HL-60/S4 treated with retinoic acid at 250 ng/mL for 4 days and 3 days (cell line): Measurements from ENCODE around the gene SLC25A38.
"Not testable (repeated sequence)": the region's sequence is repeated elsewhere in the genome, so short reads cannot be mapped to it uniquely, and the experiment has no call there.

Source experiments
- in situ Hi-C: fragments of 300-500 bp; cut with MboI; formaldehyde crosslinking; loops from 2 replicates; pipeline ENCODE4 v1.7.0; 2022; ENCODE audit warnings: low sequenced_read_pairs

The SLC25A38 gene, protein sequence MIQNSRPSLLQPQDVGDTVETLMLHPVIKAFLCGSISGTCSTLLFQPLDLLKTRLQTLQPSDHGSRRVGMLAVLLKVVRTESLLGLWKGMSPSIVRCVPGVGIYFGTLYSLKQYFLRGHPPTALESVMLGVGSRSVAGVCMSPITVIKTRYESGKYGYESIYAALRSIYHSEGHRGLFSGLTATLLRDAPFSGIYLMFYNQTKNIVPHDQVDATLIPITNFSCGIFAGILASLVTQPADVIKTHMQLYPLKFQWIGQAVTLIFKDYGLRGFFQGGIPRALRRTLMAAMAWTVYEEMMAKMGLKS

GRCh38 chr3:39383045-39383880 lies at the start of gene SLC25A38:
SLC25A38 (plus strand) TSS chr3:39383370; CDS start chr3:39383725, 355 bp downstream.
- in situ Hi-C loops: loop anchor here (25.0 kb wide), 1 partner anchor 196 kb away; the partner anchor contains the start of gene XIRP1

GRCh38 chr3:39333607-39334006 lies 49.6 kb upstream of the SLC25A38 start:
- in situ Hi-C loops: no loop called here

DNA sequence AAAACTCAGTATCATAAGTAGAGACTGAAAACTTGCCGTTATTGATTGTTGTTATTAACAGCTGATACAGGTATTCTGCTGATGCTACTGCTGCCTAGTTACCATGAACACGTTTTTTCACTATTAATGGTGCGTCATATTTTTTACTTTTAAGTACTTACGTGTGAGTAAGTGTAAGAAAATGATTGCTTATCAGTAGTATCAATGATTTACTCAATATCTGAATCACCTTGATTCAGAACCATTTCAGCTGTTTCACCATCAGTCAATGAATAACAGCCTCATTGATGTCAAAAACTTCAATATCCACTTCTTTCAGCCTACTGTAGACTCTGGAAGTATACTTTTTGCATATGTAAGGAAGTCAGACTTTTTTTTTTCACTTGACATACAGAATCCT lies 49.0 kb upstream of the SLC25A38 start:
- in situ Hi-C loops: no loop called here

- in situ Hi-C loops: no loop called here
Measured at GRCh38 chr3:39338201-39338600, 45.0 kb upstream of the SLC25A38 start.

DNA sequence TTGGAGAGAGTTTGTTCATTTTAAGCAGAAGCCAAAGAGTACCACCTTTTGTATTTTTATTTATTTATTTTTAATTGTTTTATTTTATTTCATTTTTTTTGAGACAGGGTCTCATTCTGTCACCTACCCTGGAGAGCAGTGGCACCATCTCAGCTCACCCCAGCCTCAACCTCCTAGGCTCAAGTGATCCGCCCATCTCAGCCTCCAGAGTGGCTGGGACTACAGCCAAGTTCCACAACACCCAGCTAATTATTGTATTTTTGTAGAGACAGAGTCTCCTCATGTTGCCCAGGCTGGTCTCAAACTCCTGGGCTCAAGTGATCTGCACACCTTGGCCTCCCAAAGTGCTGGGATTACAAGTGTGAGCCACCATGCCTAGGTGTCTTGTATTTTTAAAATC lies 44.1 kb upstream of the SLC25A38 start:
- in situ Hi-C loops: no loop called here

DNA sequence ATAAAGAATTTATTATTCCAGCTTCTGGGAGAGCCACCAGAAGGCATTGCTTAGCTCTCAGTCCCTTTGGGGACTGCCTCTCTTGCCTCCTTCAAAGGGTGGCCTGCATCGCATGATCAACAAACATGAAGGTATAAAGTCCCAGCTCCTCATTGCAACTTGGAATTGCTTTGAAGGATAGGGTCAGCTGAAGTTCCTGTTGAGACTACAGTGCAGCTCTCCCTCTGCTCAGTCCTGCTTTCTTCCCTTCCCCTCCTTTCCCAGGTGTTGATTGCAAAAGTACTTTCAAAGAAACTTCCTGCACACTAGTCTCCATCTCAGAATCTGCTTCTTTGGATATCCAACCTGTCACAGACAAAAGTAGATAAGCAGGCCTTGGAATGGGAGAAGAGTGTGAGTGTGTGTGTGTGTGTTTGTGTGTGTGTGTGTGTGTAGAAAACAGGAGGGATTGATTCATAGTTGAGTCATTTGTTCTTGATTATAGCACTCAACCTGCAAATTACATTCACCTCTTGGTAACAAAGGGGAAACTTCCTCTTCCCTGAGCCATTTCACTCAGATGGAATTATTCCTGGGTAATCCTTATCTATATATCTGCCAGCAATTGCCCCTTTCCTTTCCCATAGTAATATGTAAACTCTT lies 40.0 kb upstream of the SLC25A38 start:
- in situ Hi-C loops: no loop called here

GRCh38 chr3:39343760-39344159 lies 39.4 kb upstream of the SLC25A38 start:
- in situ Hi-C loops: no loop called here

- in situ Hi-C loops: no loop called here
Measured at GRCh38 chr3:39344746-39345344, 38.3 kb upstream of the SLC25A38 start.

DNA sequence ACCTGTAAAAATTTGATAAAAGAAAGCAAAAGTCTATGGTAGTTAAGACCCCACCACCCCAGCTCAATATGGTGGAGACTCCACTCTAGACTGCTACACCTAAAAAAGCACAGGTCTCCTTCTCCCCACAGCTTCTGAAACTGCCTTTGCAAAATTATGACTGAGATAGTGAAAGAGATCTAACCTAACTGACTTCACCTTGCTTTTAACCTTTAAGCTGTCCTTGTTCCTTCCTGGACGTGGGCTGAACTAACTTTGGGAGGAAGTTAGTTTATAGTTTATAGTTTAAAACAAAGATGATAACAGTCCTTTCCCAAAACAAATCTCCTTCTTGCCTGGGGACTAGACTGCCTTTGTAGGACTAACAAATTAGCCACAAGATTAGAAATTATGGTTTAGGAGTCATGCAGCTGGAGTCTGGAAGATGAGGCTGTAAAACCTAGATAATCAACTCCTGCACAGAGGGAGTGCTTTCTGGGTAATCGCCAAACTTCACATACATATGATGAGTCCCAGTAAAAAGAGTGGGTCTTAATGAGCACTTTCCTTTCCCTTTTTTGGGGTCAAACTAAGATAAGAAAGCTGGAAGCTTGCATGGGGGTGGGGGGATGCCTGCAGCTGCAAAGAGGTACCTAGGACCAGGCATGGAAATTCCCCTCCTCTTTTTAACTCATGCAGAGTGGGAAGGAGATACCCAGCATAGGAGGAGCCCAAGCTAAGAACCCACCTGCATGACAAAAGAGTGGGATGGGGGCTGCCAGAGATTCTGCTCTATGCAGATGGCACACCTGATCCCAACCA lies 36.2 kb upstream of the SLC25A38 start:
- in situ Hi-C loops: no loop called here

- in situ Hi-C loops: no loop called here
Measured at GRCh38 chr3:39347586-39347876, 35.6 kb upstream of the SLC25A38 start.

DNA sequence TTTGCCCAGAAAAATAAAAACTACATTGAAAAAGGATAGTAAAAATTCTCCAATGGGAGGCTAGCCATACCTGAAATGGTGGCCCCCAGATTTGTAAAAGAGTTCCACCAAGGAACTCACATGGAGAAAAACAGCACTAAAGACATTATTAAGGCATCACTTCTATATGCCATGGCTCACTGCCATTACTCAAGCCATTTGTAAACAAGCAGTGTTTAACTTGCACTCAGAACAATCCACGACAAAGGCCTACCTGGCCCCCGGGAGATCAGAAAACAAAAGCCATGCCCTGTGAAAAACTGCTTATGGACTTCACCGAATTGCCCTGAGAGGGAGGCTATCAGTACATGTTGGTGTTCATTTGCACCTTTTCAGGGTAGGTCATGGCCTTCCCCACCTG lies 34.1 kb upstream of the SLC25A38 start:
- in situ Hi-C loops: no loop called here

- in situ Hi-C loops: no loop called here
Measured at GRCh38 chr3:39350714-39351113, 32.5 kb upstream of the SLC25A38 start.

DNA sequence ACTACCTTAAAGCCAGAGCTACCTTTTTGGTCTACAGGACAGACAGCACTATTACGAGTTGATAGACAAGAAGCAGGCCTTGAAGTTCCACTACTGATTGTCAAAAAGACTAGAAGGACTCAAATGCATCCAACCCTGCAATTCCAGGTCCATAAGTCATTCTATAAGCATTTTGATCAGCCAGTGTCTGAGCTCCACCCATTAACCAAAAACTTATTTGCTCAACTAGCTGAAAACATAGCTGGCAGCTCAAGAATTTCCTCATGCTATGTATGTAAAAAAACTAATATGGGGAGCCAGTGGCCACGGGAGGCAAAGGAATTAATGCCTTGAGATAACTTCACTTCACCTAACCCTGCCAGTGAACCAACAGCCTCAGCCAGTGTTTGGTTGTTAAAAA lies 32.0 kb upstream of the SLC25A38 start:
- in situ Hi-C loops: not testable (repeated sequence)

DNA sequence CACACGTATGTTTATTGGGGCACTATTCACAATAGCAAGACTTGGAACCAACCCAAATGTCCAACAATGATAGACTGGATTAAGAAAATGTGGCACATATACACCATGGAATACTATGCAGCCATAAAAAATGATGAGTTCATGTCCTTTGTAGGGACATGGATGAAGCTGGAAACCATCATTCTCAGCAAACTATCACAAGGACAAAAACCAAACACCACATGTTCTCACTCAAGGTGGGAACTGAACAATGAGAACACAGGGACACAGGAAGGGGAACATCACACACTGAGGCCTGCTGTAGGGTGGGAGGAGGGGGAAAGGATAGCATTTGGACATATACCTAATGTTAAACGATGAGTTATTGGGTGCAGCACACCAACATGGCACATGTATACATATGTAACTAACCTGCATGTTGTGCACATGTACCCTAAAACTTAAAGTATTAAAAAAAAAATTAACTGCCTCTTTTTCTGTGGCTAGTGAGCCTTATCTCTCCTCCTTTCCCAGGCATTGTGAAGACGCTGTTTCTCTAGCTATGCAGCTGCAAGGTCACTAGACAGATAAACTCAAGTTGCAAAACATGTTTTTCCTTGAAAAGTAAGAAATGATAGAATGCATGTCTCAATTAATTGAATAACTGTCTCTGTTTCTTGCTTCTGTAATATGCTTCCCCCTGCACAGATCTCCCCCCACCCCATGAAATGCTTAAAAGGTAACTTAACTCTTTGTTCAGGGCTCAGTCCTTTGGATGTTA lies 29.8 kb upstream of the SLC25A38 start:
- in situ Hi-C loops: not testable (repeated sequence)

- in situ Hi-C loops: no loop called here
Measured at GRCh38 chr3:39358333-39358732, 24.8 kb upstream of the SLC25A38 start.

- in situ Hi-C loops: no loop called here
Measured at GRCh38 chr3:39361252-39361927, 21.8 kb upstream of the SLC25A38 start.

DNA sequence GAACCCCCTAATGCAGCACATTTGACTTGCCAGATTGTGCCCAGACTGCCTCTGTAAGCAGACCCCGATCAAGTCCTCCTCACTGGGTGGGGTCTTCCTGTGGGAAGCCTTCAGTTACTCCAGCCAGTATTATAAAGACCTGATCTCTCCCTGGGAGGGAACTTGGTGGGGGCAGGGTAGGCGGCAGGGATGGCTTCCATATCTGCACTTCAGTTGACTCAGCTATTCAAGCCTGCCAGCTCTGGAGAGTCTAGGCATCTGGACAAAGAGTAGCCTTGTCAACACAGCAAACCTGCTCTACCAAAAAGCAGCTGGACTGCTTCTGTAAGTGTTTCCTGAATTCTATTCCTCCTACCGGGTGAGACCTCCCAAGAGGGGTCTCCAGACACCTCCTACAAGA lies 21.0 kb upstream of the SLC25A38 start:
- in situ Hi-C loops: no loop called here

DNA sequence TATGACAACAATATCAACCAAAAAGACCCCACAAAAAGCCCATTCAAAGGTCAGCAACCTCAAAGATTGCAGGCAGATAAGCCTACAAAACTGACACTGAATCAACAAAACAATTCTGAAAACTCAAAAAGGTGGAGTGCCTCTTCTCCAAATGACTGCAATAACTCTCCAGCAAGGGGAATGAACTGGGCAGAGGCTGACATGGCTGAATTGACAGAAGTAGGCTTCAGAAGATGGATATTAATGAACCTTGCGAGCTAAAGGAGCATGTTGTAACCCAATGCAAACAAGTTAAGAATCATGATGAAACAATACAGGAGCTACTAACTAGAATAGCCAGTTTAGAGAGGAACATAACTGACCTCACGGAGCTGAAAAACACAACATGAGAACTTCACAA lies 20.4 kb upstream of the SLC25A38 start:
- in situ Hi-C loops: no loop called here

DNA sequence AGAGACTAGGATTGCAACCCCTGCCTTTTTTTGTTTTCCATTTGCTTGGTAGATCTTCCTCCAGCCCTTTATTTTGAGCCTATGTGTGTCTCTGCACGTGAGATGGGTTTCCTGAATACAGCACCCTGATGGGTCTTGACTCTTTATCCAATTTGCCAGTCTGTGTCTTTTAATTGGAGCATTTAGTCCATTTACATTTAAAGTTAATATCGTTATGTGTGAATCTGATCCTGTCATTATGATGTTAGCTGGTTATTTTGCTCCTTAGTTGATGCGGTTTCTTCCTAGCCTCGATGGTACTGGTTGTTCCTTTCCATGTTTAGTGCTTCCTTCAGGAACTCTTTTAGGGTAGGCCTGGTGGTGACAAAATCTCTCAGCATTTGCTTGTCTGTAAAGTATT lies 12.7 kb upstream of the SLC25A38 start:
- in situ Hi-C loops: not testable (repeated sequence)
